BJ (cell line): ENCODE data around the gene PRR14L. TPM values are rescaled to one million over a fixed set of nuclear protein-coding genes. Genes with fewer than 3 reads are reported as not detected.
A peak's percentile ranks its signal among the peaks of the same experiment; 100 is the strongest.

ENCODE experiments used
- CTCF ChIA-PET: fragments of 350-600 bp; formaldehyde crosslinking; extraction: SDS; loops from one replicate; lab custom pipeline; 2021; ENCODE audit warnings: antibody characterized with exemption, inconsistent platforms; lab: Yijun Ruan, JAX
- POLR2A ChIA-PET: fragments of 300-600 bp; sonication (Branson Sonifier 250); formaldehyde crosslinking; extraction: SDS; loops from one replicate; lab custom pipeline; 2021; ENCODE audit warnings: antibody characterized with exemption; lab: Charles Lee
- DNase-seq: peaks from one replicate; pipeline ENCODE4 v3.0.0-alpha.2; 2011; ENCODE audit warnings: low read depth
- H3K27me3 ChIP-seq: 2 replicates; pipeline ENCODE4 v1.6.0; 2011; ENCODE audit warnings: low read length; ENCODE audit not compliant: control insufficient read depth, insufficient read depth
- H3K36me3 ChIP-seq: 2 replicates; pipeline ENCODE4 v1.5.1; 2011; ENCODE audit warnings: low read length; ENCODE audit not compliant: control insufficient read depth, insufficient read depth
- H3K4me3 ChIP-seq: 2 replicates; pipeline ENCODE4 v1.5.1; 2011; ENCODE audit warnings: low read depth, mild to moderate bottlenecking, control low read depth, low read length
- polyA plus RNA-seq: library from polyadenylated mRNA; depleted of rRNA; stranded (reverse); fragments of >200 nt; gene quantifications from 2 replicates; pipeline ENCODE4 v1.2.3, GENCODE V29; 2011
- TF ChIP-seq, protein P1 (sequence below): IDR thresholded peaks from 2 replicates; pipeline ENCODE4 v1.5.1; 2011; ENCODE audit warnings: low read depth, mild to moderate bottlenecking, control low read depth, inconsistent platforms, low read length, moderate library complexity; ENCODE audit not compliant: insufficient read depth

Gene PRR14L
- polyA plus RNA-seq, 1 experiment, result 8.0 TPM

DNA sequence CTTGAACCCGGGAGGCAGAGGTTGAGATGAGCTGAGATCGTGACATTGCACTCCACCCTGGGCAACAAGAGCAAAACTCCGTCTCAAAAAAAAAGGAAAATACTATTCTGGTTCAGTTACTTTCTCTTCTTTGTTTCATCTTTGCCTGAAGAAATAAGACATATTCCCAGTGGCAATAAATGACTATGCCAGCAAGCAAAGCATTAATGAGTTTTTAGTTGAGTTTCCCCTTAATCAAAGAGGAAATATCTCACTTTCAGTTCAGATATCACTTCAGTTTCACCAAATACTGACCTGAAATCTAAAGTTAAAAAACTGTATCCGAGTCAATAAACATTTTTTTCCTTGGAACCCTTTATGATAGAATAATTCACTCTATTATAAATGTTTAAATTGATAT lies 98.3 kb downstream of the PRR14L start:
- TF ChIP-seq, protein P1, sequence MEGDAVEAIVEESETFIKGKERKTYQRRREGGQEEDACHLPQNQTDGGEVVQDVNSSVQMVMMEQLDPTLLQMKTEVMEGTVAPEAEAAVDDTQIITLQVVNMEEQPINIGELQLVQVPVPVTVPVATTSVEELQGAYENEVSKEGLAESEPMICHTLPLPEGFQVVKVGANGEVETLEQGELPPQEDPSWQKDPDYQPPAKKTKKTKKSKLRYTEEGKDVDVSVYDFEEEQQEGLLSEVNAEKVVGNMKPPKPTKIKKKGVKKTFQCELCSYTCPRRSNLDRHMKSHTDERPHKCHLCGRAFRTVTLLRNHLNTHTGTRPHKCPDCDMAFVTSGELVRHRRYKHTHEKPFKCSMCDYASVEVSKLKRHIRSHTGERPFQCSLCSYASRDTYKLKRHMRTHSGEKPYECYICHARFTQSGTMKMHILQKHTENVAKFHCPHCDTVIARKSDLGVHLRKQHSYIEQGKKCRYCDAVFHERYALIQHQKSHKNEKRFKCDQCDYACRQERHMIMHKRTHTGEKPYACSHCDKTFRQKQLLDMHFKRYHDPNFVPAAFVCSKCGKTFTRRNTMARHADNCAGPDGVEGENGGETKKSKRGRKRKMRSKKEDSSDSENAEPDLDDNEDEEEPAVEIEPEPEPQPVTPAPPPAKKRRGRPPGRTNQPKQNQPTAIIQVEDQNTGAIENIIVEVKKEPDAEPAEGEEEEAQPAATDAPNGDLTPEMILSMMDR, result no peak
- Histone ChIP-seq H3K4me3 (no peak overlapping the region), H3K36me3 (no peaks in the 10 kb centered on the region; the same call in 1 of the 2 replicates), H3K27me3 (no peaks in the 10 kb centered on the region)
- no peak for DNase-seq
- POLR2A ChIA-PET, result no interaction called here
- CTCF ChIA-PET, result interaction anchor here (0.8 kb wide), 1 partner anchor 170 kb away, joined by 3 read pairs; no protein-coding TSS in a partner anchor

GRCh38 chr22:31650391-31650790 lies 99.5 kb downstream of the PRR14L start:
- CTCF ChIA-PET, result interaction anchor here (0.8 kb wide), 1 partner anchor 15 kb away, joined by 4 read pairs; no protein-coding TSS in a partner anchor
- POLR2A ChIA-PET, result no interaction called here
- TF ChIP-seq, protein P1, result no peak
- DNase-seq, result peak; percentile 61
- H3K36me3 ChIP-seq, result no peaks in the 10 kb centered on the region; the same call in 1 of the 2 replicates
- no peaks in the 10 kb centered on the region for H3K27me3 ChIP-seq
- no peak overlapping the region for H3K4me3 ChIP-seq

- POLR2A ChIA-PET, result no interaction called here
Measured at GRCh38 chr22:31647523-31648320, 102.2 kb downstream of the PRR14L start.

GRCh38 chr22:31647066-31647465 lies 102.9 kb downstream of the PRR14L start:
- POLR2A ChIA-PET, result no interaction called here
- TF ChIP-seq, protein P1, result no peak
- Histone ChIP-seq H3K27me3 (no peaks in the 10 kb centered on the region), H3K4me3 (no peak overlapping the region), H3K36me3 (peaks cover 2% of the 10 kb centered on the region)
- DNase-seq, result no peak
- CTCF ChIA-PET, result interaction anchor here (0.8 kb wide), 2 partner anchors 86 to 90 kb away, joined by 3 read pairs; no protein-coding TSS in a partner anchor

More at GRCh38 chr22:31647523-31648320, 102.2 kb downstream of the PRR14L start:
- CTCF ChIA-PET, result interaction anchor here (0.8 kb wide), 2 partner anchors 86 to 91 kb away, joined by 3 read pairs; no protein-coding TSS in a partner anchor
- no peaks in the 10 kb centered on the region for H3K27me3 ChIP-seq
- peak; percentile 46 for DNase-seq
- H3K4me3 ChIP-seq, result no peak overlapping the region
- H3K36me3 ChIP-seq, result peaks cover 2% of the 10 kb centered on the region
- TF ChIP-seq, protein P1, result no peak
